HG02588 (cell line): ENCODE results near the gene FNDC11.
"Not testable (repeated sequence)": the region's sequence is repeated elsewhere in the genome, so short reads cannot be mapped to it uniquely, and the experiment has no call there.

Experiments
- ATAC-seq: cut with Tn5 transposase; IDR thresholded peaks from one replicate; pipeline ENCODE4 v1.9.1; 2021; ENCODE audit warnings: mild to moderate bottlenecking, moderate library complexity; ENCODE audit not compliant: unreplicated experiment

The FNDC11 gene

DNA sequence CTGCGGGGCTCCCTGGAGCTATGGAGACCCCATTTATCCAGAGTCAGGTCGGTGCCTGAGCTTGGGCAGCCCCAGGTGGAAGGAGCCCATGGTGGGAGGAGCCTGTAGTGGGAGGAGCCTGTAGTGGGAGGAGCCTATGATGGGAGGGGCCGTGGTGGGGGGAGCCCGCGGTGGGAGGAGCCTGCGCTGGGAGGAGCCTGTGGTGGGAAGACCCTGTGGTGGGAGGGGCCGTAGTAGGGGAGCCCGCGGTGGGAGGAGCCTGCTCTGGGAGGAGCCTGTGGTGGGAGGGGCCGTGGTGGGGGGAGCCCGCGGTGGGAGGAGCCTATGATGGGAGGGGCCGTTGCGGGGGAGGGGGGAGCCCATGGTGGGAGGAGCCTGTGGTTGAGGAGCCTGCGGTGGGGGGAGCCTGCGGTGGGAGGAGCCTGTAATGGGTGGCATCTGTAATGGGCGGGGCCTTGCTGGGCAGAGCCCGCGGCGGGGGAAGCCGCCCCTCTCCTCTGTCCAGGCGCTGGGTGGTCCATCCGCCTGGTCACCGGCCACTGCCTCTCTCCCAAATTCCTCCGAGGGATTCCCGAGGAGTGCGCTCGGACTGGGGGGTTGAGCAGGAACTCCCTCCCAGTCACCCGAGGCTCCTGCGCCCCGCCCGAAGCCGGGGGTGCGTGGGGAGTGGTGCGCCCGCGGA is 567 bp upstream of the FNDC11 start:
- no peak for ATAC-seq

GRCh38 chr20:63554361-63555278 is 661 bp downstream of the FNDC11 start:
- no peak for ATAC-seq

DNA sequence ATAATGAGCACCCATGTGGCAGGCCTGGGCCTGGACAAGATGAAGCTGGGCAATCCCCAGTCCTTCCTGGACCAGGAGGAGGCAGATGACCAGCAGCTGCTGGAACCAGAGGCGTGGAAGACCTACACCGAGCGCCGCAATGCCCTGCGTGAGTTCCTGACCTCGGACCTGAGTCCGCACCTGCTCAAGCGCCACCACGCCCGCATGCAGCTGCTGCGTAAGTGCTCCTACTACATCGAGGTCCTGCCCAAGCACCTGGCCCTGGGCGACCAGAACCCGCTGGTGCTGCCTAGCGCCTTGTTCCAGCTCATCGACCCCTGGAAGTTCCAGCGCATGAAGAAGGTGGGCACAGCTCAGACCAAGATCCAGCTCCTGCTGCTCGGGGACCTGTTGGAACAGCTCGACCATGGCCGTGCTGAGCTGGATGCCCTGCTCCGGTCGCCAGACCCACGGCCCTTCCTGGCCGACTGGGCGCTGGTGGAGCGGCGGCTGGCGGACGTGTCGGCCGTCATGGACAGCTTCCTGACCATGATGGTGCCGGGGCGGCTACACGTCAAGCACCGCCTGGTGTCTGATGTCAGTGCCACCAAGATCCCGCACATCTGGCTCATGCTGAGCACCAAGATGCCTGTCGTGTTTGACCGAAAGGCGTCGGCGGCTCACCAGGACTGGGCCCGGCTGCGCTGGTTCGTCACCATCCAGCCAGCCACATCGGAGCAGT is 1.9 kb downstream of the FNDC11 start:
- no peak for ATAC-seq

GRCh38 chr20:63556873-63557478 is 3.0 kb downstream of the FNDC11 start:
- no peak for ATAC-seq

- ATAC-seq = no peak
These were observed 3.5 kb downstream of the FNDC11 start for GRCh38 chr20:63557481-63557891.

DNA sequence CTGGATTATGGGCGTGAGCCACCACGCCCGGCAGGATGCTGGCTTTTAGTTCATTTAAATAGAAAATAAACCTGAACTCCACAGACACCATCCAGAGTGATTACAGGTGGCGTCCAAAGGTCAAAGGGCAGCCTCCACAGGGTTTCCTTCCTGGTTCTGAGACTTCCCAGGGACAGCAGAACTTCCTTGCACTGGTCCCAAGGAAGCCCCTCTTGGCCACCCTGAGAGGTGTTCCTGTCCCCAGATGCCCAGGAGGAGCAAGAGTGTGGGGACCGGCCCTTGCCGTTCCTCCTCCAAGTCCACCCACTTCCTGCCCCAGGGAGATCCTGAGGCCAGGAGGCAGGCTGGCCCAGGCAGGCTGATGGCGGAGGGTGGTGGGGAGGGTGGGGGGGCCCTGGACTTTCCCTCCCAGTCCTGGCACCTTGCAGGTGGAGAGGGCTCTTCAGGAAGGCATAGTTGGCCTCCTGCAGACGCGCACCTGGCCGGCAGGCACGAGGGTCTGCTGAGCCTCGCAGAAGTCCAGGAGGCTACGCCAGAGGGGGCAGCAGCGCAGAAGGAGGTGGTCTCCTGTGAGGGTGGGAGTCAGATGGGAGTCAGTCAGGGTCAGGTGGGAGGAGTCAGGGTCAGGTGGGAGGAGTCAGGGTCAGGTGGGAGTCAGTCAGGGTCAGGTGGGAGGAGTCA is 5.0 kb downstream of the FNDC11 start:
- no peak for ATAC-seq

DNA sequence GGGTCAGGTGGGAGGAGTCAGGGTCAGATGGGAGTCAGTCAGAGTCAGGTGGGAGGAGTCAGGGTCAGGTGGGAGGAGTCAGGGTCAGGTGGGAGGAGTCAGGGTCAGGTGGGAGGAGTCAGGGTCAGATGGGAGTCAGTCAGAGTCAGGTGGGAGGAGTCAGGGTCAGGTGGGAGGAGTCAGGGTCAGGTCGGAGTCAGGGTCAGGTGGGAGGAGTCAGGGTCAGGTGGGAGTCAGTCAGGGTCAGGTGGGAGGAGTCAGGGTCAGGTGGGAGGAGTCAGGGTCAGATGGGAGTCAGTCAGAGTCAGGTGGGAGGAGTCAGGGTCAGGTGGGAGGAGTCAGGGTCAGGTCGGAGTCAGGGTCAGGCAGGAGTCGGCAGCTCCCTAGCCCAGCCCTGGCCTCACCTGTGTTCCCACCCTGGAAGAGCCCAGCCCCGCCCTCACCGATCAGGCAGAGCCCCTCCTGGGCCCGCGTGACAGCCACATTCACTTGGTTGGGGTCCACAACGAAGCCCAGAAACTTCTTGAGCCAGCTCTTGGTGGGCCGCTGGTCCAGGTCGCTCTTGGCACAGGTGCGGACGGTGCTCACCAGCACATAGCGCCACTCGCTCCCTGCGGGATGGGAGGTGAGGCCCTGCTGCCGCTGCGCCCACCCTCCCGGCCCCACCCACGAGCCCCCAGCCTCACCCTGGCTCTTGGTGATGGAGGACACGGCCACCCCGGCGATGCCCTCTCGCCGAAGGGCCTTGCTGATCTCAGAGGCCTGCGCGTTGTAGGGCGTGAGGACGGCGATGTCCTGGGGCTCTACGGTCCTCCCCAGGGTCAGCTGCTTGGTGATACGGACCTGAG is 5.8 kb downstream of the FNDC11 start:
- ATAC-seq = not testable (repeated sequence)

- no peak for ATAC-seq
These were observed 6.4 kb downstream of the FNDC11 start for GRCh38 chr20:63560333-63560805.

GRCh38 chr20:63560856-63561609 is 7.1 kb downstream of the FNDC11 start:
- no peak for ATAC-seq

DNA sequence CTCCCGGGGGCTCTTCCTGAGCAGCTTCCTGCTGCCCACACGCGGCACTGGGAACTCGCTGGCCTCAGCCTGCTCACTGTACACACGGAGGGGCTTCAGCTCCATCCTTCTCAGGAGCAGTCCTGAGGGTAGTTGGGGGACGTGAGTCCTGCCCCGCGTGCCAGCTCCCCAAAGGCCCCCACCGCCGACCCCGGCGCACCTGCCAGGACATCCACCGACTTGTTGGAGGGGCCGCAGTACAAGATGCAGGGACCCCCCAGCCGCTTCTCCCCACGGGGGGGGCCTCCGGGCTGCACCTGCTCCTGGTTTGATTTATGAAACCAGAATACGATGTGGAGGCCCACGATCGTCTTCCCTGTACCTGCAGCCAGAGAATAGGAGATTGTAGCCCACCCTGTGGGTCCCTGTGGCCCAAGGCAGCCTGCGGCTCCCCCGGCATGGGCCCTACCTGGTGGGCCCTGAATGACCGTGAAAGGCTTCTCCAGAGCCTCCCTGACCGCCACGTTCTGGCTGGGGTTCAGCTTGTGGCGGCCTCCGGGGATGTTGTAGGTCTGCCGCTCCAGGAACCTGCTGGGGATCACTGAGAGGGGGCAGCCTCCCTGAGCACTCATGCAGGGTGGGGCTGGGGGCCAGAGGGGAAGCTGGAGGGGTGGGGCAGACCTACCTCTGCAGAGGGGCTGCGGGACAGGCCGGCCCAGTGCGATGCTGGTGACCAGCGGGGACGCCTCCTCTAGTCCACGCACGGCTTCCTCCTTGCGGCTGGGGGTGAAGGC is 7.9 kb downstream of the FNDC11 start:
- ATAC-seq = no peak

- no peak for ATAC-seq
These were observed 8.7 kb downstream of the FNDC11 start for GRCh38 chr20:63562461-63563224.

- ATAC-seq = no peak
These were observed 9.4 kb downstream of the FNDC11 start for GRCh38 chr20:63563225-63563935.

GRCh38 chr20:63564036-63564810 is 10.3 kb downstream of the FNDC11 start:
- ATAC-seq = no peak

DNA sequence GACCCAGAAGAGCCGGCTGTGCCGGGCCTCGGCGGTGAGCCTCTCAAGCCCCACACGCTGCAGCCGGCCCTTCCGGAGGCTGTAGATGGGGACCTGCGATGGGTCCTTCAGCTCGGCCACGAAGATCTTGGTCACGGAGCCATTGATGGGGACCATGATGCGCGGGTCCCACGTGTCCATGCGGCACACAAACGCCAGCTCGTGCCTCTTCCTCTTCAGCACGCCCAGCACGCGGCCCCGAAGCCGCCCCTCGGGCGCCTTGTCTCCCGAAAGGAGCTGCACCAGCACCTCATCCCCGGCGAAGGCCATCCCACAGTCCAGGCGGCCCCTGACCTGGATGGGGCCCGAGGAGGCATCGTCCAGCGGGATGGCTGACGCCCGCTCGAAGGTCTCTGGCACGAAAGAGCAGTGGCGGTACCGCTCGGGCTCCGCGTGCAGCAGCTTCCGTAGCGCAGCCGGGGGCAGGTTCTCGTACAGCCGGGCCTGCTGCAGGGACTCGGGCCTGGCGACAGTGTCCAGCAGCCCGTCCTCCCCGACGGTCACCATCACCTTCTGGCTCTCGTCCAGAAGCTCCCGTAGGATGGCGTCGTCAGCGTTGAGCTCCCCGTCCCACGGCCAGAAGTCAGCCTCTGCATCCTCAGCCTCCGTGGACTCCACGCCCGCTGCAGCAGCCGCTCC is 11.2 kb downstream of the FNDC11 start:
- no peak for ATAC-seq

DNA sequence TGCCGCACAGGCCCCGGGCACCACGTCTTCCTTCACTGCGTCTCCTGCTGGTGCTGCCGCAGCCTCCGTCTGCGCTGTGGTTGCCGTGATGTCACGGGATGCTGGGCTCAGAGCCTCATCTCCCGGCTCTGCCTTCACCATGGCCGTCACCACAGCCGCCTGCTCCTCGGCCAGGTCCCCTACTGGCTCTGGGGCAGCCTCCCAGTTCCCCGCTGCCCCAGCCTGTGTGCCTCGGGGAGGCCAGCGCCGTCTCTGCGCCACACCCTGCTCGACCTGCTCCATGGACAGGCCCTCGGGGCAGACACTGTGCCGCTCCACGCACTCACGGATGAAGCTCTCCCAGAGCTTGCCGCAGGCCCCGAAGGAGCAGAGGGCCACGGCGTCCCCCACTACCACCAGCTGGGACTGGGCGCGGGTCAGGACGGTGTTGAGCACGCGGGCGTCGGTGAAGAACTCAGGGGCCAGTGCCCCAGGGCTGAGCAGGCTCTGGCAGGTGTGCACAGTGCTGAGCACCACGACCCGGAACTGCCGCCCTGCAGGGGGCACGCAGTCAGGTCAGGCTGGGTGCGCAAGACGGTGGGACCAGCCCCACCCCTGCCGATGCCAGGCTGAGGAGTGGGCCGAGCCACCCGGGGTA is 11.9 kb downstream of the FNDC11 start:
- ATAC-seq = no peak
